Activated naive CD4-positive, alpha-beta T cell treated with Interleukin-2 at 50 U/mL for 16 hours (primary cell): ENCODE measurements around the gene CDK5RAP3.
"Not testable (repeated sequence)": the region's sequence is repeated elsewhere in the genome, so short reads cannot be mapped to it uniquely, and the experiment has no call there.

ENCODE experiments used
- DNase-seq: peaks from one replicate; pipeline ENCODE4 v3.0.0-alpha.2; 2020

The CDK5RAP3 gene

GRCh38 chr17:48001197-48001596 lies 30.3 kb downstream of the CDK5RAP3 start:
- DNase-seq: no peak

DNA sequence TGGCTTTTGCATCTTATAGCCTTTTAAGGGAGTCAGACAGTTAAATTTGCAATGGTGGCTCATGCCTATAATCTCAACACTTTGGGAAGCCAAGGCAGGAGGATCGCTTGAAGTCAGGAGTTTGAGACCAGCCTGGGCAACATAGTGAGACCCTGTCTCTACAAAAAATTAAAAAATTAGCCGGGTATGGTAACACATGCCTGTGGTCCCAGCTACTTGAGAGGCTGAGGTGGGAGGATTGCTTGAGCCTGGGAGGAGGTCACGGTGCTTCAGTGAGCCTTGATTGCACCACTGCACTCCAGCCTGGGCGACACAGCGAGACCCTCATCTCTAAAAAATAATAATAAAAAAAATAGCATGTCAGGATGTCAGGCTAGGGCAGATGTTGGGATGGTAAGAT lies 30.7 kb downstream of the CDK5RAP3 start:
- DNase-seq: not testable (repeated sequence)

GRCh38 chr17:48002266-48002915 lies 31.5 kb downstream of the CDK5RAP3 start:
- no peak for DNase-seq

GRCh38 chr17:48002916-48003416 lies 32.1 kb downstream of the CDK5RAP3 start:
- no peak for DNase-seq

GRCh38 chr17:48003417-48004151 lies 32.7 kb downstream of the CDK5RAP3 start:
- no peak for DNase-seq

- no peak for DNase-seq
Observed at GRCh38 chr17:48004983-48005382, 34.1 kb downstream of the CDK5RAP3 start.

- DNase-seq: no peak
Observed at GRCh38 chr17:48006936-48007709, 36.2 kb downstream of the CDK5RAP3 start.

- DNase-seq: no peak
Observed at GRCh38 chr17:48010193-48010592, 39.3 kb downstream of the CDK5RAP3 start.

DNA sequence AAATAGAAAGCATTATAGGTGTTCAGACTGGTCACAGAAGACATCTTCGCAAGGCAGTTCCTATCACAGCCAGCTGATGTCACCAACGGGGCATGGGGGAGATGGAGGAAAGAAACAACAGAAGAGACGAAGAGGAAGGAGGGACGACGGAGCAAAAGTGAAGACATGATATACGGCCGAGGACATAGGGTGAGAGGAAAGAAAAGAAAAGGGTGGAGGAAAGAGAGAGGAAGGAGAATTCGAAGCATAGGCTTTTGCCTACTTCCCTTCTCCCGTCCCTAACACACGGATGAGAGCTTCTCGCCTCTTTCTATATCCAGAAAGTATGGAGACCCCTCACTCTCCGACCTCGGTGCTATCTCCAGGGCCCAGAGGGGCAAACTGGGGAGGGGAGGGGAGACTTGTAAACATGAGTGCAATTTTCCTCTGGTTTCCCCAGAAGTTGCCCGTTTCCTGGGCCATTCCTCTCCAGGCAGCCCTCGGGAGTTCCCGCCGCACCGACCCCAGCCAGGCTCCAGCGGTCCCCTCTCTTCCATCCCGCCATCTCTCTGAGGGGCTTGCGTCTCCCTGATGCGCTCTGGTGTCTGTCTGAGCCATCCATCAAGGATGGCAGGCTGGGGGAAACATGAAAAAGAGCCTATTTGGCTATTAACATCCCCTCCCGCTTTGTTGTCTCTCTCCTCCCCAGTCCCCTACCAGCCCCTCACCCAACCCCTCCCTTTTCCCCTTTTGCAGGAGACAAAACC lies 40.7 kb downstream of the CDK5RAP3 start:
- DNase-seq: peak; percentile 57

- peak; percentile 61 for DNase-seq
Observed at GRCh38 chr17:48012151-48012520, 41.2 kb downstream of the CDK5RAP3 start.

GRCh38 chr17:48012654-48013053 lies 41.7 kb downstream of the CDK5RAP3 start:
- no peak for DNase-seq

GRCh38 chr17:48013876-48014594 lies 43.1 kb downstream of the CDK5RAP3 start:
- no peak for DNase-seq

DNA sequence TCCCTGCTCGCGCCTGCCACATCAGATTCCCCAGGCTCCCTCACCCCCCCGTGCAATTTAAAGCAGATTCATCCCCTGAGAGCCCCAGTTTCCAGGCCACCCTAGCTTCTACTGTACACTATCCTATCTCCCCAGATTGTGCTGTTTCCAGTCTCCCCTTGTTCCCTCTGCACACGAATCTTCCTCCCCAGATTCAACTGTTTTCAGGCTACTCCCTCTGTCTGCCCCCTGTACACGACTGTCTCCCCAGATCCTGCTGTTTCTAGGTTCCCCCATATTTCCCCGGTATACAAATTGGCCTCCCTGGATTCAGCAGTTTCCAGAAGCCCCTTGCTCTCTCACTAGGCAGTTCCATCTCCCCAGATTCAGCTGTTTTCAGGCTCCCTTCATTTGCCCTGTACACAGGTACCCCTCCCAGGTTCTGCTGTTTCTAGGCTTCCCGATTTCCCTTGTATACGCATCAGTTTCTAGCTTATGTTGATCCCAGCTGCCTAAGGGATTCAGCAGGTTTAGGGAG lies 43.7 kb downstream of the CDK5RAP3 start:
- DNase-seq: no peak

DNA sequence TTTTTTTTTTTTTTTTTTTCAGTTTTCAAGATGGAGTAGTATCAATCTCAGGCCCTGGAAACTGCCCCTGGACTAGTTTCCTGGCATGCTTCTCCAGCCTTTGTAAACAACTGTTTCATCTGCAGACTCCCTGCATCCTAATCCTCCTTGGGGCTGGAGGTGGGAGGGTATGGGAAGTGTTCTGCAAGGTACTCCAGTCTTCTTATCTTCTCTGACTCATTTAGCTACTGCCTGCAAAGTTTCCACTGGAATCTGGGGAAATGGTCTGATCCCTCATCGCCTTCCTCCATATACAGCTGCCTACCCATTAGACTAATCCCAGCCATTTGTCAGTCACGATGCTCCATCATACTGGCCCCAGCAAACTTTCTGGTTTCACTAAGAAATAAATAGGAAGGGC lies 45.2 kb downstream of the CDK5RAP3 start:
- DNase-seq: no peak

DNA sequence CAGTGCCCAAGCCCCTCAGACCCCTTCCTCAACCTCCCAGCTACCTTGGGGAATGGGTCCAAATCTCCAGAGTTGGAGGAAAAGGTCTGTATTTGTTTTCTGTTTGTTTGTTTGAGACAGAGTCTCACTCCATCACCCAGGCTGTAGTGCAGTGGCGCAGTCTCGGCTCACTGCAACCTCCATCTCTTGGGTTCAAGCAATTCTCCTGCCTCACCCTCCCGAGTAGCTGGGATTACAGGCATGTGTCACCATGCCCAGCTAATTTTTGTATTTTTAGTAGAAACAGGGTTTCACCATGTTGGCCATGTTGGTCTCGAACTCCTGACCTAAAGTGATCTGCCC lies 46.9 kb downstream of the CDK5RAP3 start:
- DNase-seq: not testable (repeated sequence)

DNA sequence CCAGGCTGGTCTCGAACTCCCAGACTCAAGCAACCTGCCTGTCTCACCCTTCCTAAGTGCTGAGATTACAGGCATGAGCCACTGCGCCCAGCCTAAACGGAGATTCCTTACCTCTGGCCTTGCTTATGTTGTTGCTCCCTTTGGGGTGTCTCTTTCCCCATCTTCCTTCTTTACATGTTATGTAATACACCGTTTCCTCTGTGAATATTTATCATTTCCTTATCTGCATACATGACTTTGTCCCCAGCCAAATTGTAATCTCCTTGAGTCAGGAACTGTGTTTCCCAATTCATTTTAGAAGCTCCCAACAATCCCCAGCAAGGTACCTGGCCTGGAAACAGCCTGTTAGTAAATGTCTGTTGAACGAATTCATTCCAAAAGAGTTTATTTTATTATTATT lies 51.0 kb downstream of the CDK5RAP3 start:
- no peak for DNase-seq

DNA sequence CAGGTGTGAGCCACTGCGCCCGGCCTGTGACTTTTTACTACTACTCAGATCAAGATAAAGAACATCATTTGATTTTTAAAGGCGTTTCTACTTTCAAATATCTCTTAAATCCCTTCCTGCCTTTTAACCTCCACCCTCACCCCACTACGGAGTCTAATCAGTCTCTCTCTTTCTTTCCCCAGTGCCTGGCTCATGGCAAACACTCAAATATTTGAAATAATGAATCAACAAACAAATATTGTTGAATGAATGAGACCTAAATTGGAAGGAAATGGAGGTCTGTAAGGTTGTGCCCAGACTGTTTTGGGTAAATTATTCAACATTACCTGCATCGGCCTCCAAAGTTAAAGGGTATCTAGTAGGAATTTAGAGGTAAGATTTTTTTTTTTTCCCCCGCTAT lies 52.0 kb downstream of the CDK5RAP3 start:
- no peak for DNase-seq

DNA sequence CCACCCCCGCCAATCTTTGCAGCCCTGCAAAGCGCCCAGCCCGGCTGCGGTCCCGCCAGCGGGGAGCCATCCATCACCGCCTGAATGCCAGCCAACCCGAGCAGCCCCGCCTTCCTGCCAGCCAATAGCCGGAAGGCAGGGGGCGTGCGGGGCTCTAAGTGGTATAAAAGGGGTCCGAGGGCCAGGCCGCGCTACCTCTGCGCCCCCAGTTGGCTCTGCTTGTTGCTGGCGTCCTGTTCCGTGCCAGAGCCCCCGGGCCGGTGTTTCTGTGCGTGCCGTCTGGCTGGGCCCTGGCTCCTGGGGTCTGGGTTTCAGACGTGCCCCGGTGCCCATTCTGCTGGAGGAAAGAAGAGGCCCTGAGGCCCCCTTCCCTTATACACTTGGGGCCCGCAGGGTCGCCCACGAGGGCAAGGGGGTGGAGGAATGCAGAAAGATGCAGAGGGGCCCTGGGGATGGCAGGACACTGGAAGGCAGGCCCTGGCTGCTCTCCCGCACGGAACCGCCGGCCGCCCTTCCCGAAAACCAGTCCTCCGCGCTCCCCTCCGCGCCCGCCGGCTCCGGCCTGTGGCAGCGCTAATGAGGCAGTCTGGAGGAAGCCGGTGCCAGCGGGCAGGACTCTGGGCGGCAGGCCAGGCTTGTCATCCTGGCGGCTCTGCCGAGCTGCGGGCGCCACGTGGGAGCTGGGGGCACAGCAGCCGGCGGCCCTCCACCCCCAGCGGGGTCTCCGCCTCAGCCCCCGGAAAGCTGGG lies 52.7 kb downstream of the CDK5RAP3 start:
- DNase-seq: peak; percentile 49

- peak; percentile 59 for DNase-seq
Observed at GRCh38 chr17:48024149-48025039, 53.5 kb downstream of the CDK5RAP3 start.
